ENCODE results near the gene MBLAC2.

- TF ChIP-seq POLR2AphosphoS5 (IDR thresholded peaks at IDR 0.05; ENCODE audit: low read depth, low read length) (no peak), POLR2A (IDR thresholded peaks at IDR 0.05; ENCODE audit: low read depth, low read length) (no peak), TAF1 (IDR thresholded peaks at IDR 0.05; ENCODE audit: borderline replicate concordance, low read depth, low read length) (no peak)
Measured at GRCh38 chr5:90514520-90514919, 39.9 kb upstream of the MBLAC2 start.

Data from GM12892 (cell line).